Stimulated activated CD8-positive, alpha-beta memory T cell treated with anti-CD3 and anti-CD28 coated beads, Interleukin-2, amount 100 ng/mL, for 48 hours (primary cell): ENCODE results near the gene VWA8.

ENCODE experiments used
- DNase-seq, 2 donors: peaks; one replicate each; pipeline ENCODE4 v3.0.0-alpha.2; 2020; ENCODE audit warnings: low read depth in 2 of 2

Gene VWA8

GRCh38 chr13:41960637-41961465, at the start of gene VWA8:
Gene VWA8, minus strand, starts transcription at chr13:41961109. Its CDS starts 94 bp downstream, at chr13:41961015.
- peak; percentile 78 to 81 for DNase-seq

- DNase-seq = no peak
Measured at GRCh38 chr13:42009057-42009456, 48.1 kb upstream of the VWA8 start.

- no peak for DNase-seq
Measured at GRCh38 chr13:42007844-42008243, 46.9 kb upstream of the VWA8 start.

- DNase-seq = no peak
Measured at GRCh38 chr13:42002066-42002465, 41.2 kb upstream of the VWA8 start.

- DNase-seq = no peak
Measured at GRCh38 chr13:42001580-42001979, 40.7 kb upstream of the VWA8 start.

- DNase-seq = no peak
Measured at GRCh38 chr13:42000846-42001245, 39.9 kb upstream of the VWA8 start.

- DNase-seq = no peak
Measured at GRCh38 chr13:41997396-41997795, 36.5 kb upstream of the VWA8 start.

- DNase-seq = peak; percentile 38 to 48
Measured at GRCh38 chr13:41995946-41996345, 35.0 kb upstream of the VWA8 start.

GRCh38 chr13:41995336-41995735, 34.4 kb upstream of the VWA8 start:
- DNase-seq = no peak

- DNase-seq = no peak
Measured at GRCh38 chr13:41994696-41995095, 33.8 kb upstream of the VWA8 start.

- no peak for DNase-seq
Measured at GRCh38 chr13:41991936-41992335, 31.0 kb upstream of the VWA8 start.

- DNase-seq = no peak
Measured at GRCh38 chr13:41988244-41988643, 27.3 kb upstream of the VWA8 start.

GRCh38 chr13:41985788-41986508, 25.0 kb upstream of the VWA8 start:
- DNase-seq = no peak

- no peak for DNase-seq
Measured at GRCh38 chr13:41981951-41982715, 21.2 kb upstream of the VWA8 start.

- no peak for DNase-seq
Measured at GRCh38 chr13:41978007-41978406, 17.1 kb upstream of the VWA8 start.

- no peak for DNase-seq
Measured at GRCh38 chr13:41976476-41976875, 15.6 kb upstream of the VWA8 start.

GRCh38 chr13:41974262-41974900, 13.5 kb upstream of the VWA8 start:
- no peak for DNase-seq

GRCh38 chr13:41973247-41973741, 12.4 kb upstream of the VWA8 start:
- no peak for DNase-seq

- DNase-seq = no peak
Measured at GRCh38 chr13:41971848-41972247, 10.9 kb upstream of the VWA8 start.

GRCh38 chr13:41970918-41971317, 10.0 kb upstream of the VWA8 start:
- DNase-seq = no peak

- no peak for DNase-seq
Measured at GRCh38 chr13:41970022-41970421, 9.1 kb upstream of the VWA8 start.

GRCh38 chr13:41969072-41969471, 8.2 kb upstream of the VWA8 start:
- DNase-seq = no peak
